ENCODE measurements around the gene SESN1.
"Not testable (repeated sequence)": the region's sequence is repeated elsewhere in the genome, so short reads cannot be mapped to it uniquely, and the experiment has no call there.

SESN1 gene

DNA sequence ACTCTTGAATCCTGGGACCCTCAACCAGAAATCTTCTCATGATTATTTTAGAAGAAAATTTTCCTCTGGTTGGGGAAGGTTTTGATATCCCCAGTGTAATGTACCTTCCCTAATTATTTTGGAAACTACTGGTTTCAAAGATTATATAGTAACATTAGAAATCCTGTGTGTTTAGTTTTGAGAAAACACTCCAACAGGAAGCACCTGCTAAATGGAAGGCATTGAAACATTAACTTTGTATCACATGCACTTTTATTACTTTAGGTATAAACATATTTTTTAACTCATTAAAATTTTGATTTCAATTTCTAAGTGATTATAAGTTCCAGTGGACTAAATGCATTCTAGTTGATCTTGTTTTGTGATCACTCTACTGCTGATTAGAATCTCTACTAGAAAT, 109.3 kb downstream of the SESN1 start:
- DNase-seq (ENCODE audit: extremely low read depth, low read depth), result no peak
- no peak overlapping the region for H3K4me3 ChIP-seq (replicated peaks; ENCODE audit: low read depth, low read length)
- TF ChIP-seq, protein P1, sequence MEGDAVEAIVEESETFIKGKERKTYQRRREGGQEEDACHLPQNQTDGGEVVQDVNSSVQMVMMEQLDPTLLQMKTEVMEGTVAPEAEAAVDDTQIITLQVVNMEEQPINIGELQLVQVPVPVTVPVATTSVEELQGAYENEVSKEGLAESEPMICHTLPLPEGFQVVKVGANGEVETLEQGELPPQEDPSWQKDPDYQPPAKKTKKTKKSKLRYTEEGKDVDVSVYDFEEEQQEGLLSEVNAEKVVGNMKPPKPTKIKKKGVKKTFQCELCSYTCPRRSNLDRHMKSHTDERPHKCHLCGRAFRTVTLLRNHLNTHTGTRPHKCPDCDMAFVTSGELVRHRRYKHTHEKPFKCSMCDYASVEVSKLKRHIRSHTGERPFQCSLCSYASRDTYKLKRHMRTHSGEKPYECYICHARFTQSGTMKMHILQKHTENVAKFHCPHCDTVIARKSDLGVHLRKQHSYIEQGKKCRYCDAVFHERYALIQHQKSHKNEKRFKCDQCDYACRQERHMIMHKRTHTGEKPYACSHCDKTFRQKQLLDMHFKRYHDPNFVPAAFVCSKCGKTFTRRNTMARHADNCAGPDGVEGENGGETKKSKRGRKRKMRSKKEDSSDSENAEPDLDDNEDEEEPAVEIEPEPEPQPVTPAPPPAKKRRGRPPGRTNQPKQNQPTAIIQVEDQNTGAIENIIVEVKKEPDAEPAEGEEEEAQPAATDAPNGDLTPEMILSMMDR (IDR thresholded peaks at IDR 0.05; ENCODE audit: low read depth, low read length, missing control alignments), result no peak

DNA sequence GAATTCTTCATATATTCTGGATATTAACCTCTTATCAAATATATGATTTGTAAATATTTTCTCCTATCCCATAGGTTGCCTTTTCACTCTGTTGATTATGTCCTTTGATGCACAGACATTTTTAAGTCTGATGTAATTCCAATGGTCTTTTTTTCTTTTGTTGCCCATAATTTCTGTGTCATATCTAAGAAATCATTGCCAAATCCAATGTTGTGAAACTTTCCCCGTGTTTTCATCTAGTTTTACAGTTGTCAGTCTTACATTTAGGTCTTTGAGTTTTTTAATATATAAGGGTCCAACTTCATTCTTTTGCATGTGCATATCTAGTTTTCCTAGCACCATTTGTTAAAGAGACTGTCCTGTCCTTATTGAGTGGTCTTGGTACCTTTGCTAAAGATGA, 111.5 kb downstream of the SESN1 start:
- DNase-seq (ENCODE audit: extremely low read depth, low read depth), result no peak
- H3K4me3 ChIP-seq (replicated peaks; ENCODE audit: low read depth, low read length), result no peak overlapping the region

GRCh38 chr6:108982154-108983113, 112.2 kb downstream of the SESN1 start:
- no peak for DNase-seq (ENCODE audit: extremely low read depth, low read depth)
- H3K4me3 ChIP-seq (replicated peaks; ENCODE audit: low read depth, low read length), result no peak overlapping the region
- TF ChIP-seq, protein P1 (IDR thresholded peaks at IDR 0.05; ENCODE audit: low read depth, low read length, missing control alignments), result no peak

More for the DNA sequence above, 111.5 kb downstream of the SESN1 start:
- TF ChIP-seq, protein P1 (IDR thresholded peaks at IDR 0.05; ENCODE audit: low read depth, low read length, missing control alignments), result no peak

DNA sequence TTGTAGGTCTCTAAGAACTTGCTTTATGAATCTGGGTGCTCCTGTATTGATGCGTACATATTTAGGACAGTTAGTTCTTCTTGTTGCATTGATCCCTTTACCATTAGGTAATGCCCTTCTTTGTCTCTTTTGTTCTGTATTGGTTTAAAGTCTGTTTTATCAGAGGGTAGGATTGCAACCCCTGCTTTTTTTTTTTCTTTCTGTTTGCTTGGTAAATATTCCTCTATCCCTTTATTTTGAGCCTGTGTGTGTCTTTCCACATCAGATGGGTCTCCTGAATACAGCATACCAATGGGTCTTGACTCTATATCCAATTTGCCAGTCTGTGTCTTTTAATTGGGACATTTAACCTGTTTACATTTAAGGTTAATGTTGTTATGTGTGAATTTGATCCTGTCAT, 116.0 kb downstream of the SESN1 start:
- H3K4me3 ChIP-seq (replicated peaks; ENCODE audit: low read depth, low read length); DNase-seq (ENCODE audit: extremely low read depth, low read depth): not testable (repeated sequence)

- no peak for DNase-seq (ENCODE audit: extremely low read depth, low read depth)
- no peak overlapping the region for H3K4me3 ChIP-seq (replicated peaks; ENCODE audit: low read depth, low read length)
- TF ChIP-seq, protein P1 (IDR thresholded peaks at IDR 0.05; ENCODE audit: low read depth, low read length, missing control alignments), result no peak
Measured at GRCh38 chr6:108974201-108974600, 120.4 kb downstream of the SESN1 start.

- DNase-seq (ENCODE audit: extremely low read depth, low read depth), result no peak
- TF ChIP-seq, protein P1 (IDR thresholded peaks at IDR 0.05; ENCODE audit: low read depth, low read length, missing control alignments), result no peak
- no peak overlapping the region for H3K4me3 ChIP-seq (replicated peaks; ENCODE audit: low read depth, low read length)
Measured at GRCh38 chr6:108969776-108970175, 124.9 kb downstream of the SESN1 start.
